ENCODE results near the gene NXPE3.

DNA sequence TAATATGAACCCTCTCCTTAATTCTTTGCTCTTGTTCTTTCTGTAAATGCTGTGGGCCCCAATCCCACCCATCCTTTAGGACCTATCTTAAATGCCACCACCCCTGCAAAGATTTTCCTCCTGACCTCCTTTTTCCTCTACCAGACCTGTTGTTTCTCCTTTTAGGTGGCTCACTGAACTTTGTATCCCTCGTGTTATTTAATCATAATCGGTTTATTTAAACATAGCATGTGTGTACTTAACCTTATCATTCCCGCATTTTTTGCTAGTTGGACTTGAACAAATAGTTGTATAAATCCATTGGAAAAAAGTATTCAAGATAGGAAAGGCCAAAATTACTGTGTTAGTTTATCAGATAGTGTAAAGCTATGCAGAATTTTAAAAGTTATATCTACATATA, 69.3 kb downstream of the NXPE3 start:
- TF ChIP-seq ZBTB48 (tag by site-specific recombination; IDR thresholded peaks at IDR 0.05) (no peak), SP2 (tag by site-specific recombination; IDR thresholded peaks at IDR 0.05) (no peak), ZNF140 (tag by site-specific recombination; IDR thresholded peaks at IDR 0.05) (no peak), ZNF830 (tag by site-specific recombination; IDR thresholded peaks at IDR 0.05; ENCODE audit: low read depth) (no peak), YY1 (tag by site-specific recombination; IDR thresholded peaks at IDR 0.05) (no peak), ZNF416 (tag by site-specific recombination; IDR thresholded peaks at IDR 0.05) (no peak)
- TF ChIP-seq, protein P1, sequence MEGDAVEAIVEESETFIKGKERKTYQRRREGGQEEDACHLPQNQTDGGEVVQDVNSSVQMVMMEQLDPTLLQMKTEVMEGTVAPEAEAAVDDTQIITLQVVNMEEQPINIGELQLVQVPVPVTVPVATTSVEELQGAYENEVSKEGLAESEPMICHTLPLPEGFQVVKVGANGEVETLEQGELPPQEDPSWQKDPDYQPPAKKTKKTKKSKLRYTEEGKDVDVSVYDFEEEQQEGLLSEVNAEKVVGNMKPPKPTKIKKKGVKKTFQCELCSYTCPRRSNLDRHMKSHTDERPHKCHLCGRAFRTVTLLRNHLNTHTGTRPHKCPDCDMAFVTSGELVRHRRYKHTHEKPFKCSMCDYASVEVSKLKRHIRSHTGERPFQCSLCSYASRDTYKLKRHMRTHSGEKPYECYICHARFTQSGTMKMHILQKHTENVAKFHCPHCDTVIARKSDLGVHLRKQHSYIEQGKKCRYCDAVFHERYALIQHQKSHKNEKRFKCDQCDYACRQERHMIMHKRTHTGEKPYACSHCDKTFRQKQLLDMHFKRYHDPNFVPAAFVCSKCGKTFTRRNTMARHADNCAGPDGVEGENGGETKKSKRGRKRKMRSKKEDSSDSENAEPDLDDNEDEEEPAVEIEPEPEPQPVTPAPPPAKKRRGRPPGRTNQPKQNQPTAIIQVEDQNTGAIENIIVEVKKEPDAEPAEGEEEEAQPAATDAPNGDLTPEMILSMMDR (tag by site-specific recombination; IDR thresholded peaks at IDR 0.05): no peak
